Adrenal gland (tissue), 12 donors: ENCODE measurements around the gene GTF2A2. TPM values are rescaled to one million over a fixed set of nuclear protein-coding genes. Genes with fewer than 3 reads are reported as not detected.

Experiments used
- DNase-seq, 7 donors: peaks; one replicate each; pipeline ENCODE4 v3.0.0-alpha.2; 2019 to 2020
- H3K27ac ChIP-seq, 5 donors: fragments of 200-600 bp; sonication (generic) in 4 of 5; 1 replicate in 3 of 5; 2 replicates in 2 of 5; pipeline versions ENCODE4 v1.5.1 to v1.8.0; 2016 to 2020; ENCODE audit warnings: mild to moderate bottlenecking in 1 of 5
- H3K27me3 ChIP-seq: fragments of 200-600 bp; 2 replicates; pipeline ENCODE4 v1.8.0; 2021
- H3K36me3 ChIP-seq, 2 donors: fragments of 200-600 bp; replicated peaks in 1 of 2; 1 replicate in 1 of 2; 2 replicates in 1 of 2; pipeline versions ENCODE4 v1.5.1 to v1.8.0; 2018 to 2022
- H3K4me1 ChIP-seq, 2 donors: fragments of 200-600 bp; replicated peaks in 1 of 2; 1 replicate in 1 of 2; 2 replicates in 1 of 2; pipeline versions ENCODE4 v1.5.1 to v1.8.0; 2018 to 2021
- H3K4me3 ChIP-seq, 4 donors: fragments of 200-600 bp; sonication (generic) in 3 of 4; one replicate each; pipeline ENCODE4 v1.5.1; 2016 to 2018
- H3K9me3 ChIP-seq, 3 donors: fragments of 200-600 bp; sonication (generic) in 1 of 3; replicated peaks in 1 of 3; 1 replicate in 2 of 3; 2 replicates in 1 of 3; pipeline versions ENCODE4 v1.5.1 to v1.8.0; 2016 to 2021
- CTCF ChIP-seq, 6 experiments: fragments of 450-650 bp in 4 of 6; fragments of 200-600 bp in 2 of 6; sonication (generic) in 1 of 6; IDR thresholded peaks; 1 replicate in 5 of 6; 2 replicates in 1 of 6; pipeline versions ENCODE4 v1.5.1 to v1.8.0; 2016 to 2021; ENCODE audit warnings: antibody characterized with exemption in 6 of 6, mild to moderate bottlenecking in 2 of 6, moderate library complexity in 1 of 6
- POLR2A ChIP-seq, 2 donors: fragments of 450-650 bp; IDR thresholded peaks; one replicate each; pipeline ENCODE4 v1.6.1; 2017; ENCODE audit warnings: antibody characterized with exemption in 2 of 2, mild to moderate bottlenecking in 2 of 2, moderate library complexity in 1 of 2
- WGBS, 4 donors: extraction: QIAGEN DNeasy Blood & Tissue Kit in 2 of 4; methylation state at CpG; one replicate each; pipeline versions ENCODE4 v1.1.5 to v1.1.7; 2013 to 2017; 5-methylcytosine and 5-hydroxymethylcytosine counted together
- intact Hi-C, 2 donors: fragments of 100-400 bp; cut with DNase I; formaldehyde crosslinking; loops; one replicate each; pipeline versions ENCODE4 v1.14.1 to v1.15.0; 2022 to 2023
- polyA plus RNA-seq, 3 donors: library from polyadenylated mRNA; stranded (reverse); fragments of 200-250 nt in 2 of 3; fragments of 350-450 nt in 1 of 3; fragmentation: Illumina TruSeq in 1 of 3; extraction: RNeasy Lipid Tissue Mini Kit (QIAGEN cat#74804) in 1 of 3; gene quantifications; one replicate each; pipeline ENCODE4 v1.2.3, GENCODE V29; 2013 to 2014
- total RNA-seq, 9 donors: library from RNA; depleted of rRNA in 4 of 9; stranded (reverse); fragments of >200 nt in 4 of 9; fragments of 120-200 nt in 1 of 9; fragmentation: NEBNext Ultra II Directional in 1 of 9; extraction: Animal tissue kit (Norgen Biotek cat#: 25700) in 1 of 9; gene quantifications; one replicate each; pipeline versions ENCODE4 v1.1.0 to v1.2.4, GENCODE V29; 2013 to 2023
- donor health status: healthy with polysubstance abuse.
- donor health status: Bipolar disorder and iron deficiency.
- donor health status: DM: yes; HTN: yes; CAD: no.
- donor health status: DM: no; HTN: no; CAD: no.
- donor health status: DM: no; HTN: no; CAD: no.
- donor health status: DM: yes; HTN: yes; CAD: no.

Gene GTF2A2
- total and polyA plus RNA-seq, 12 donors, result 34.8 to 737 (median 105) TPM

DNA sequence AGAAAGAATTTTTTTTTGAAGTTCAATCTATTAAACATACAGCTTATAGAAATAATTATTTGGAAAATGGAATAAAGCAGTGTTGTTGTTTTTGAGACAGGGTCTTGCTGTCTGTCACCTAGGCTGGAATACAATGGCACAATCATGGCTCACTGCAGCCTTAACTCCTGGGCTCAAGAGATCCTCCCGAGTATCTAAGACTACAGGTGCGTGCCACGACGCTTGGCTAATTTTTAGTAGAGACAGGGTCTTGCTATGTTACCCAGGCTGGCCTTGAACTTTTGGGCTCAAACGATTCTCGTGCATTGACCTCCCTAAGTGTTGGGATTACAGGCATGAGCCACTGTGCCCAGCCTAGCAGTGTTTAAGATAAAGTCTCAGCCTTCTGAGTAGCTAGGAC, 23.0 kb upstream of the GTF2A2 start:
- Histone ChIP-seq H3K27me3 (no peaks in the 10 kb centered on the region), H3K36me3 (peaks cover 0 to 68% of the 10 kb centered on the region in 2 donors), H3K9me3 (no peaks in the 10 kb centered on the region), H3K4me1 (peaks cover 0 to 16% of the 10 kb centered on the region in 2 donors), H3K4me3 (no peak overlapping the region), H3K27ac (no peak overlapping the region)
- 88 to 97% (median 90%) methylated on average over 6 of the region's 6 CpGs for whole genome bisulfite sequencing, 4 donors
- intact Hi-C loops, result no loop called here
- no peak for DNase-seq
- TF ChIP-seq POLR2A (IDR thresholded peaks at IDR 0.05), result no peak
- TF ChIP-seq CTCF (IDR thresholded peaks at IDR 0.05), result no peak

DNA sequence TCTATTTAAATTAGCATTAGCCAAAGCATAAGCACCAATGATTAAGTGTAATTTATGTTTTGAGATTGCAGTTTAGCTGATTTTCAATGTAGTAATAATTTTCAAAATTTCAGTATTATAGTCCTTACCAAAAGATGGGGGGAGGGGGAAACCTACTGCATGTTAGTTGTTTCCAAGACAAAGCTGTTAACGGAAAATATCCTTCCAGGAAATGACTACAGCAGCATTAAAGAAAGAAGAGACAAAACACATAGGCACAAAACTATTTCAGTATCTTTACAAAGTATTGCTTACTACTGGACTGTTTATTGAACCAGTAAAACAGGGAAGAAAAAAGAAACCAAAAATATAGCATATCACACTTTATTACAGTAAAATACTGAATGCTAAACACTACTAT, 21.3 kb upstream of the GTF2A2 start:
- DNase-seq, result no peak
- peaks cover 0 to 84% of the 10 kb centered on the region in 2 donors for H3K36me3 ChIP-seq
- intact Hi-C loops, result no loop called here
- H3K27me3 ChIP-seq, result no peaks in the 10 kb centered on the region
- no peaks in the 10 kb centered on the region for H3K4me1 ChIP-seq
- H3K9me3 ChIP-seq, result no peaks in the 10 kb centered on the region
- 65 to 83% (median 71%) methylated on average over 1 of the region's 1 CpG for WGBS, 4 donors
- no peak for TF ChIP-seq CTCF (IDR thresholded peaks at IDR 0.05)
- no peak for TF ChIP-seq POLR2A (IDR thresholded peaks at IDR 0.05)
- H3K4me3 ChIP-seq, result no peak overlapping the region
- H3K27ac ChIP-seq, result no peak overlapping the region

DNA sequence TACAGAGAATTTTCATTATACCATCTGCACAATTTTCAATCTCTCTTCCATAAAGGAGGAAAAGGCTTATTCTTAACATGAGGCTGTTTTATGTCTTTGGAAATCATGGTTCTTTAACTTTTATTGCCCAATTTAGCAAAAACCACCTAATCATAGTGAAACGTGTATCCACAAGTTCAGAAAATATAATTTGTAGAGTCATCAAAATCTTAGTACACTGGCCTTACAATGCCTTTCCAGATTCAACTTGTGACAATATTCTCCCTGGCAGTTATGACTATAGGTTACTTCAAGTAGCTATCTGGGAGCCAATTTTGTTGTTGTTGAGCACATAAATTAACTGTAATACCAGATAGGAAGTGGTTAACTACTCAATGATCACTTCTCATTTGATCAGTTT, 20.9 kb upstream of the GTF2A2 start:
- Histone ChIP-seq H3K27me3 (no peaks in the 10 kb centered on the region), H3K27ac (no peak overlapping the region), H3K4me3 (no peak overlapping the region), H3K36me3 (peaks cover 0 to 88% of the 10 kb centered on the region in 2 donors), H3K4me1 (no peaks in the 10 kb centered on the region), H3K9me3 (no peaks in the 10 kb centered on the region)
- intact Hi-C loops, result no loop called here
- no peak for TF ChIP-seq CTCF (IDR thresholded peaks at IDR 0.05)
- TF ChIP-seq POLR2A (IDR thresholded peaks at IDR 0.05), result no peak
- WGBS, 4 donors, result 55 to 82% (median 73%) methylated on average over 1 of the region's 1 CpG
- no peak for DNase-seq

DNA sequence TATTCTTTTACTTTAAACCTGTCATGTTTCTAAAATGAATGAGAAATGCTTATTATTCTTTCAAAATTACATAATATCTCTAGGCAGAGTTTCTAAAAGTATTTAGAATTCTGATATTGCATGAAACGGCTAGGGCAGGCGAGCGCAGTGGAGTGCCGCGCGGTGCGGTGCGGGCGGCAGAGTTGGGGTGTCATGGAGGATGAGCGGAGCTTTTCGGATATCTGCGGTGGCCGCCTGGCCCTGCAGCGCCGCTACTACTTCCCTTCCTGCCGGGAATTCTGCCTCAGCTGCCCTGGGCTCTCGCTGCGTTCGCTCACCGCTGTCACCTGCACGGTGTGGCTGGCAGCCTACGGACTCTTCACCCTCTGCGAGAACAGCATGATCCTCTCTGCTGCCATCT, 19.2 kb upstream of the GTF2A2 start:
- H3K36me3 ChIP-seq, result peaks cover 0 to 99% of the 10 kb centered on the region in 2 donors
- H3K27me3 ChIP-seq, result no peaks in the 10 kb centered on the region
- TF ChIP-seq POLR2A (IDR thresholded peaks at IDR 0.05) (no peak), CTCF (IDR thresholded peaks at IDR 0.05) (no peak)
- no peaks in the 10 kb centered on the region for H3K4me1 ChIP-seq
- WGBS, 4 donors, result 96 to 98% (median 97%) methylated on average over 23 of the region's 23 CpGs
- no peaks in the 10 kb centered on the region for H3K9me3 ChIP-seq
- DNase-seq, result no peak
- no peak overlapping the region for H3K27ac ChIP-seq
- no peak overlapping the region for H3K4me3 ChIP-seq
- intact Hi-C loops, result no loop called here
